ENCODE results near the gene RAB20.
A peak's percentile ranks its signal among the peaks of the same experiment; 100 is the strongest.
"Not testable (repeated sequence)": the region's sequence is repeated elsewhere in the genome, so short reads cannot be mapped to it uniquely, and the experiment has no call there.

Gene RAB20

DNA sequence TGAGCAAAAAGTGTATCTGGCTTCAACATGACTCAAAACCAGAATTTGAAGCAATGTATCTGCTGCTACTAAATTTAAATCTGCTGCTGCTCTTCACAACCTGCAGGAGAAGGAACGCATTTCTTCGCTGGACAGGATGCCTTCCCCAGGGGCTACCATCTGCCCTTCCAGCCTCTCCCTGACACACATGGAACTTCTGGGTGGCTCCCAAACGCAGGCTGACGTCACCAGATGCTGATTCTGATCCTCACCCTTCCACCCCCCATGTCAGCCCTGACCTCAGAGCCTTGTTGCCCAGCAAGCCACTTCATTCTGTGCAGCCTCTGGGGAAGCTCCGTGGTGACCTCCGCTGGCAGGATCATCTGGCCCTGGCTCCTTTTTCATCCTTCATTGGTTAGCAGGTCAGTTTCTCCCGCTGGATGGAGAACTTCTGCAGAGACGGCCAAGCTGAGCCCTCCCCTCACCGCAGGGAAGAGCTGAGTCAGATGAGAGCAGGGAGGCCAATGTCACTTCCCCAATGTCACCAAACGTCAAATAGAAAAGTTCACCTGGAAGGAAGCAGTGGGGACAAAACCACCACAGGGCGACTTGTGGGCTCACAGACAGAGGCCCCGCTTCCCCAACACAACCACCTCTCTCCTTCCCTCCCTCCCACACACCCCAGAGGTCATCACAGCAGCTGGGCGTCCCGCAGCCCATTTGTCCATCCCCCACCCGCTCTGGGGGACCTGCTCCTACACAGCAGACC is 14.0 kb upstream of the RAB20 start:
- DNase-seq (ENCODE audit: low spot score), result peak; percentile 33

DNA sequence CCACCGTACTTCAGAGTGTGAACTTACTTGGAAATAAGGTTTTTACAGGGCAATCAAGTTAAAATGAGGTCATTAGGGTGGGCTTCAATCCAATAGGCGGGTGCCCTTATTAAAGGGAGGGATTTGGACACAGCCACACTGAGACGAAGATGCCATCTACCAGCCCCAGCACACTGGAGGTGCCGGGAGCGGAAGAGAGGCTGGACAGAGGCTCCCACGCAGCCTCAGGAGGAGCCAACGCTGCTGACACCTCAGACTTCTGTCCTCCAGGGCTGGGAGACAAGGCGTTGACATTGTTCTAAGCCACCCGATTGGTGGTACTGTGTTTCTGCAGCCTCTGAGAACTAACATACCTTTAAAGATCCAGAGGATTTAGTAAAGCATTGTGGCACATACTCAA is 12.6 kb upstream of the RAB20 start:
- DNase-seq (ENCODE audit: low spot score), result no peak

DNA sequence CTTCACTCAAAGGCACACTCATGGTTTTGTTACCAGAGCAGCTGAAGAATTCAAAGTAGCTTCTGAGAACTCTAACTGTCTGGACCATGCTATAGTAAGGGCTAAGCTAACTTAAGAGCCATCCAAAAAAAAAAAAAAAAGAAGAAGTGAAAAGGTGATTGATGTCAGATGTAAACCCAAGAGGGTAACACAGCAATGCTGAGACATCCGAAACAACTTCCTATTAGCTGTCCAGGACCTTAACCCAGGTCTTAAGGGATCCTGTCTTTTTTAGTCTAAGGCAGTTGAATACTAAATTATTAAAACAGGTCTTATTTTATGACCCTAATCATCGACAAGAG is 11.2 kb upstream of the RAB20 start:
- no peak for DNase-seq (ENCODE audit: low spot score)

GRCh38 chr13:110571896-110572777 is 10.6 kb upstream of the RAB20 start:
- DNase-seq (ENCODE audit: low spot score), result no peak

DNA sequence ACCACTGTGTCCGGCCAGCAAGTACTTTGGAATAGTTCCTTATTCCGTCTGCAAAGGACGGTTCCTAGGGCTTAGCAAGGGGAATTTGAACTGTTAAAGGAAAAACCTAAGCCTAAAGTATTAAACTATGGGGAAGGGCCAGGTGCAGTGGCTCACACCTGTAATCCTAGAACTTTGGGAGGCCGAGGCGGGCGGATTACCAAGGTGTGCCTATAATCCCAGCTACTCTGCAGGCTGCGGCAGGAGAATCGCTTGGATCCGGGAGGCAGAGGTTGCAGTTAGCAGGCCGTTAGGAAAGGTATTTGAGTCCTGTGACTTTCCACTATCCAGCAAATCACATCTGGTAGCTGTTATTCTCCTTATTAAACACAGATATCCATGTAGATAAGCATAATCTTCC is 9.4 kb upstream of the RAB20 start:
- no peak for DNase-seq (ENCODE audit: low spot score)

GRCh38 chr13:110569962-110570361 is 8.4 kb upstream of the RAB20 start:
- not testable (repeated sequence) for DNase-seq (ENCODE audit: low spot score)

DNA sequence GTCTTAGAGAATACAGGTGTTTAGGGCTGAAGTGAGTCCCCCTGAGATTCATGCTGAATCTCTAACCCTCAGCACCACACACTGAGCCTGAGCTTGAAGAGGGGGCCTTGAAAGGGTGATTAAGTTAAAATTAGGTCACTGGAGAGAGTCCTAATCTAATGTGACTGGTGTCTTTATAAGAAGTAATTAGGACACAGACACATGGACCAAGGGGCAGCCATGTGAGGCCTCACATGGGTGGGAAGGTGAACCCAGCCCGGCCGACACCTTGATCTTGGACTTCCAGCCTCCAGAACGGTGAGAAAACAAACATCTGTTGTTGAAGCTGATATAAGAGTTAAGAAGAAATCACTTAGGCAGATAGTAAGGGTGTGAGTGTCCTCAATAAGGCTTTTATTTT is 7.1 kb upstream of the RAB20 start:
- DNase-seq (ENCODE audit: low spot score), result no peak

- no peak for DNase-seq (ENCODE audit: low spot score)
These were observed 4.6 kb upstream of the RAB20 start for GRCh38 chr13:110566171-110566570.

GRCh38 chr13:110565296-110565695 is 3.8 kb upstream of the RAB20 start:
- no peak for DNase-seq (ENCODE audit: low spot score)

DNA sequence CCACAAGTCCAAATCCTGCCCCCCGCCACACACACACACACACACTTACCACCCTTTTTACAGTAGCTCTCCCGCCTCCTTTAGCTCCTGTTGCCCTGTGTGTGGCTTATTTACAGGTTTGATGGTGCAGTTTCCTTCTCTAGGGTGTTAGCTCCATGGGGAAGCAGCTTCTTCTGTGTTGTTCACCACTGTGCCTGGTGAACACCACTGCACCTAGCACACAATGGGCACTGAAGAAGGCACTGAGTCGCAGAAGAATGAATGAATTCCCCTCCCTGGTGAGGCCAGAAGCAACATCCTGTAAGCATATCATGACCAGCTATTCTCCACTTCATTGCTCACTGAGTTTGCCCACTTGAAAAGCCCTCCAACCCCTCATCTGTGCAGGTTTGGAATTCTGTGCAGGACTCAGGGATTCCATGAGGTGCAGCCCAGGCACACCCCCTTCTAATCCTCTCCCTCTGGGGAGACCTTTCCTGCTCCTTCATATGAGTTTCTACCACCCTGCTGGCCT is 3.0 kb upstream of the RAB20 start:
- DNase-seq (ENCODE audit: low spot score), result no peak

DNA sequence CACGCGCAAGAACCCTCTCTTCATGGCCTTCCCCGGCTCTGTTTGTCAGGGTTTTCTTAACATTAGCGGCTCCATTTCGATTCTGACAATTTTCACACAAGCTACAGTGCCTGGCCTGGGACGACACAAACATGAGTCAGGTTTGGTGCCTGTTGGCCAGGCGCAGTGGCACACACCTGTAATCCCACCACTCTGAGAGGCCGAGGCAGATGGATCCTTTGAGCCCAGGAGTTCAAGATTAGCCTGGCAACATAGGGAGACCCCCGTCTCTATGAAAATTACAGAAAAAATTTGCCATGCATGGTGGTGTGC is 1.9 kb upstream of the RAB20 start:
- DNase-seq (ENCODE audit: low spot score), result no peak

- DNase-seq (ENCODE audit: low spot score), result no peak
These were observed 1.4 kb upstream of the RAB20 start for GRCh38 chr13:110562696-110563462.

DNA sequence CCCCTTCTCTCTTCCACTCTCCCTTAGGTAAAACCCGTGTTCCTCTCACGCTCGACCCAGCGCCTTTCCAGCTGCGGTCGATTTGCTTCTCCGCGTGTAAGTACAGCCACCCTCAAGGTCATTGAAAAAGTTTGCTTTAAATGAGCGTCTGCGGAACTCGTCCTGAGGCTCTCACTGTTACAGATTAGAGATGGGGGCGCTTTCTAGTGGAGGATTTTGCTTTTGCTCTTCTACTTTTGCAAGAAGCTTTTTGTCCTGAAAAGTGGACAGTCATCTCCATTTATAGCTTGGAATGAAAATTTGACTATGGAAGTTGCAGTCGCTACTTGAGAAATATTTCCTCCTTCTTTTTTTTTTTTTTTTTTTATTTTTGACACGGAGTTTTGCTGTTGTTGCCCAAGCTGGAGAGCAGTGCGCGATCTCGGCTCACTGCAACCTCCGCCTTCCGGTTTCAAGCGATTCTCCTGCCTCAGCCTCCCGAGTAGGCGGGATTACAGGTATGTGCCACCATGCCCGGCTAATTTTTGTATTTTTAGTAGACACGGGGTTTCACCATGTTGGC is 595 bp upstream of the RAB20 start:
- DNase-seq (ENCODE audit: low spot score), result no peak

DNA sequence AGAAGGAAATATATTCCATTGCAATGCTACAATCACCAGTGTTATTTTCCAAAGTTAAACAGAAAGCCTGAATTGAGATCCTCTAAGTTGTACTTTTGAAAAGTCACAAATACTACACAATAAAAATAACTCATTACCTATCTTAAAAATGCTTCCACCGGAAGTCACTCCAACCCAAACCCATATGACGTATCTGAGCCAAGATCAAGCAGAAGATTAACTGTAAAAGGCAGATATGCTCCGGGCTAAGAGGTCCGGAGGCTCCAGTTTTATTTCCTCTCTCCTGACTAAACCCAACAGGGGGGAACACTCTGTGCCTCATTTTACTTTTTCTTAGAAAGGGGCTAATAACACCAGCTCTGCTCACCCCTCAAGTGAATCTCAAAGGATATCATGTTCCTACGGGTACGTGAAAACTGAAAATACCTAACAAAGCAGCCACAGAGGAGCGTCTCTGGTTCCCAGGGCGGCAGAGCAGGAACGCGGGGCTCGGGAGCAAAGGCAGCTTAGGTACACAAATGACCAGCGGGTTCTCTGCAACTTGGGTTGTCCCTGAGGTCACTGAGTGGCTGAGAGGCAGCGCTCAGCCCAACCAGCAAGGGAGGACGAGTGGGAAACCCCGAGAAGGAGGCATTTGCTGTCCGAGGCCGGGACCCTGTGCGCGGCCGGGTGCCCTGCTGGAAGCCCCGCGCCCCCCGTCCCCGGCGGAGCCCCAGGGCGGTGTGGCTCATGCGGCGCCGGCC is 750 bp downstream of the RAB20 start:
- peak; percentile 41 for DNase-seq (ENCODE audit: low spot score)

DNA sequence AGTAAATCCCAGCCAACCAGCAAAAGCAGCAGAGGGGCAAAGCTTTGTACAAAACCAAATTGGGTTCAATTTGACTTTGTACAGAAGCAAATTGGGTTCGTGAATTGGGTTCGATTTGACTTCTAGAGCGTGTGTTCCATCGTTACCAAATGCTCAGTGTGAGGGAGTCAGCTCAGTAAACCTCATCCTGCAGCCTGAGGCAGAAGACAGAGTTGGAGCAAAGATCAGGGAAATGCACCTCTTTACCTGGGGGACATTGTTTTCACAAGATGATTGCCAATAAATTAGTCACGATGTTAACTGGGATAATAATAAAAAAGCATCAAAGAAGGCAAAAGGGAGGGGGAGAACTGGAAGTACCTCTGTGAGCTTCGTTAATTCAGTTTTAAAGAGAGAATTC is 1.5 kb downstream of the RAB20 start:
- no peak for DNase-seq (ENCODE audit: low spot score)

GRCh38 chr13:110559429-110559943 is 2.0 kb downstream of the RAB20 start:
- no peak for DNase-seq (ENCODE audit: low spot score)

- no peak for DNase-seq (ENCODE audit: low spot score)
These were observed 3.8 kb downstream of the RAB20 start for GRCh38 chr13:110557610-110558305.

GRCh38 chr13:110557082-110557481 is 4.4 kb downstream of the RAB20 start:
- no peak for DNase-seq (ENCODE audit: low spot score)

DNA sequence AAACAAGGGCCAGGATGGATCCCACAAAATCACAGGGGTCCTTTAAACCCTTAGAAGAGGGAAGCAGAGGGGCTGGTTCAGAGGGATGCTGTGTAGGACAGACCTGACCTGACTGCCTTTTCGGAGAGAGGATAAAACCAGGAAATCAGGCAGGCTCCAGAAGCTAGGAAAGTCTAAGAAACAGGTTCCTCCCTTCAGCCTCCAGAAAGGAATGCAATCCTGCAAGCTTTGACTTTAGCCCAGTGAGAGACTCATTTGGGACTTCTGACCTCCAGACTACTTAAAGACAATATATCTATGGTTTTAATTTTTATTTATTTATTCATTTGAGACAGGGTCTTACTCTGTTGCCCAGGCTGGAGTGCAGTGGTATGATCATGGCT is 5.3 kb downstream of the RAB20 start:
- DNase-seq (ENCODE audit: low spot score), result no peak

DNA sequence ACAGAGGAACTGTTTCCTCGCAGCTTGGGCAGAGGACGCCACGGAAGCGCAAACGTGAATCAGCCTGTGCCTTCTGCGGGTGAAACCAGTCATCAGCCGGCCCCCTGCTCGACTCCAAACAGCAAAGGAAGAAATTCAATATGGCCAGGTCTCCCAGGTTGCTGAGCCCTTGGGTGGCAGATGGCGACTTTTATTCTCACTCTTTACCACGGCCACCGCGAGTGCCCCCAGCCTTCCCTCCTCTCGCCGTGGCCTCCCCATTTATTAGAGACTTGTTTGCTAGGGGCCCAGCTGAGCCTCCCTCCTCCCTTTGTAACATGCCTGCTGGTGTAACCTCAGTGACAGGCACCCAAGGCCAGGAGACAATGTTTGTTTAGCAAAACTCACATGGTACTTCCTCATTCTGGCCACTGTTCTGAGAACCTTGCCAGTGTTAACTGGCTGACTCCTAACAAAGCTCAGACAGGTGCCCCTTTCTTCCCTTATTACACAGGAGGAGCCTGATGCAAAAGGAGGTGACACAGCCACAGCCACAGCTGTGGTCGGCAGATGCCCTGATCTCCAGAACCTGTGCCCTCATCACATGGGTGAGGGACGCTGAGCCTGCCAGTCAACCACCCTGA is 5.8 kb downstream of the RAB20 start:
- no peak for DNase-seq (ENCODE audit: low spot score)

Measured in GM03348 (cell line).